Osteocyte (in vitro differentiated cells): Measurements from ENCODE around the gene GPR35. TPM values are rescaled to one million over a fixed set of nuclear protein-coding genes. Genes with fewer than 3 reads are reported as not detected.
"Not testable (repeated sequence)": the region's sequence is repeated elsewhere in the genome, so short reads cannot be mapped to it uniquely, and the experiment has no call there.

Source experiments
- DNase-seq: peaks from one replicate; pipeline ENCODE4 v3.0.0; 2021; ENCODE audit warnings: mixed read lengths; ENCODE audit not compliant: unreplicated experiment; ENCODE audit errors: extremely low spot score
- H3K27ac Mint-ChIP-seq: one replicate; pipeline ENCODE4 v1.8.0; 2021; ENCODE audit warnings: mild to moderate bottlenecking, mixed read lengths; ENCODE audit not compliant: unreplicated experiment
- H3K27me3 Mint-ChIP-seq: one replicate; pipeline ENCODE4 v1.8.0; 2021; ENCODE audit warnings: mixed read lengths; ENCODE audit not compliant: unreplicated experiment
- H3K36me3 Mint-ChIP-seq: one replicate; pipeline ENCODE4 v1.8.0; 2021; ENCODE audit warnings: mixed read lengths; ENCODE audit not compliant: unreplicated experiment
- H3K4me1 Mint-ChIP-seq: one replicate; pipeline ENCODE4 v1.8.0; 2021; ENCODE audit warnings: mixed read lengths; ENCODE audit not compliant: unreplicated experiment
- H3K4me3 Mint-ChIP-seq: one replicate; pipeline ENCODE4 v1.8.0; 2021; ENCODE audit warnings: mild to moderate bottlenecking, moderate library complexity, mixed read lengths; ENCODE audit not compliant: unreplicated experiment
- H3K9me3 Mint-ChIP-seq: one replicate; pipeline ENCODE4 v1.8.0; 2021; ENCODE audit warnings: mixed read lengths; ENCODE audit not compliant: unreplicated experiment
- CTCF ChIP-seq: fragments of 200-600 bp; sonication (generic); IDR thresholded peaks from 2 replicates; pipeline ENCODE4 v1.5.0; 2021; ENCODE audit warnings: antibody characterized with exemption, mild to moderate bottlenecking, moderate library complexity
- total RNA-seq: library from RNA; stranded (reverse); gene quantifications from 2 replicates; pipeline ENCODE4 v1.2.1, GENCODE V29; 2021

The GPR35 gene
- total RNA-seq, 1 donor from 2014 or later = 3.6 TPM

DNA sequence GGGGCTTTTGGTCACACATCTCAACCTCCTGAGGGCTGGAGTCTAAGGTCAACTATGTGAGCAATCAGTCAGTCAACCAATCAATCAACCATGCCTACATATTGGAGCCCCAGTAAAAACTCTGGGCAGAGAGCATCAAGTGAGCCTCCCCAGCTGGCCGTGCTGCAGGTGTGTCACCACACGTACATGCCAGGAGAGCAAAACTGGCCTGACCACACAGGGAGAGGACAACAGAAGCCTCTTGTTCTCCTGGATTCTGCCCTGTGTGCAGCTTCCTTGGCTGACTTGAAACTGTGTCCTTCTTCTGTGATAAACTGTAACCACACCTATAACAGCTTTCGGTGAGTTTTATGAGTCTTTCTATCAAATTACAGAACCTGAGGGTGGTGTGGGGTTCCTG, 25.9 kb downstream of the GPR35 start:
- Mint-ChIP-seq H3K4me3 (no peak overlapping the region), H3K27ac (no peak overlapping the region), H3K36me3 (no peaks in the 10 kb centered on the region), H3K4me1 (no peaks in the 10 kb centered on the region), H3K9me3 (no peaks in the 10 kb centered on the region), H3K27me3 (peaks cover 62% of the 10 kb centered on the region)
- TF ChIP-seq CTCF = no peak
- peak; percentile 19 for DNase-seq

DNA sequence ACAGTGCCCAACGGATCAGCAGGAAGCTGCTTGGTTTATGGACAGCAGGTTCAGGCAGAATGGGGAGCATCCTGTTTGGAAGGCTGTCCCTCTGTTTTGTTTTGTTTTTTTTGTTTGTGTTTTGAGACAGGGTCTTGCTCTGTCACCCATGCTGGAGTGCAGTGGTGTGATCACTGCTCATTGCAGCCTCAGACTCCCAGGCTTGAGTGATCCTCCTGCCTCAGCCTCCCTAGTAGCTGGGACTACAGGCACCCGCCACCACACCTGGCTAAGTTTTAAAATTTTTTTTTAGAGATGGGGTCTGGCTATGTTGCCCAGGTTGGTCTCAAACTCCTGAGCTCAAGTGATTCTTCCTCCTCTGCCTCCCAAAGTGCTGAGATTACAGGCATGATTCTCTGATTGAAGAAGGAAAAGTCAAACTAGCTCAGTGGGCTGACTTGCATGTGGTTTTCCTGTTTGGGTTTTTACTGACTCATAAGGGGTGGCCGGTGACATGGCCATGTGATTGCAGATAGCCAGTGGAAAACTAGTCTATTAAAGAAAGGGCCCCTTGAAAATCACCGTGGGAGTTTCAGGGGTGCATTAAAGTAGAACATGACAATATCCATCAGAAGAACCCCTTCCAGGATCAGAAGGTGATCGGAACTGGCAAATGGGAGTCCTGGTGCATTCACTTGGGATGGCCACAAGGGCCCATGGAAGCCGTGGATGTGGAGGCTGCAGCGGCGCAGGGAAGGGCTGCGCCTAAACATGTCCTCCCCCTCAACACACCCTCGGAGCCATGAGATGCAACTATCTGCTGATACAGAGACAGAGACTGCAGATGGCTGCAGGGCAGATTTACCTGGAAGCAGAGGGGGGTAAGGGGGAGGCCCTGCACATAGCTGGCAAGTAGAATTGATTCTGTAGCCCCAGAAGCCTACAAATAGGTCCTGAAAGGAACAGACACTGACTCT, 30.9 kb downstream of the GPR35 start:
- no peaks in the 10 kb centered on the region for H3K9me3 Mint-ChIP-seq
- no peaks in the 10 kb centered on the region for H3K36me3 Mint-ChIP-seq
- H3K4me3 Mint-ChIP-seq = no peak overlapping the region
- DNase-seq = no peak
- peaks cover 44% of the 10 kb centered on the region for H3K27me3 Mint-ChIP-seq
- H3K27ac Mint-ChIP-seq = no peak overlapping the region
- H3K4me1 Mint-ChIP-seq = no peaks in the 10 kb centered on the region
- no peak for TF ChIP-seq CTCF

- not testable (repeated sequence) for DNase-seq
These were observed 34.6 kb downstream of the GPR35 start for GRCh38 chr2:240659883-240660282.

GRCh38 chr2:240662681-240663080, 37.4 kb downstream of the GPR35 start:
- Mint-ChIP-seq H3K9me3 (peaks cover 8% of the 10 kb centered on the region), H3K36me3 (peaks cover 2% of the 10 kb centered on the region), H3K4me1 (no peaks in the 10 kb centered on the region), H3K27me3 (peaks cover 45% of the 10 kb centered on the region), H3K27ac (no peak overlapping the region), H3K4me3 (no peak overlapping the region)
- DNase-seq = peak; percentile 42
- TF ChIP-seq CTCF = no peak

More at GRCh38 chr2:240659883-240660282, 34.6 kb downstream of the GPR35 start:
- not testable (repeated sequence) for H3K27ac Mint-ChIP-seq, H3K4me1 Mint-ChIP-seq, H3K9me3 Mint-ChIP-seq, H3K36me3 Mint-ChIP-seq, H3K4me3 Mint-ChIP-seq
- H3K27me3 Mint-ChIP-seq = peaks cover 37% of the 10 kb centered on the region

GRCh38 chr2:240663546-240664190, 38.4 kb downstream of the GPR35 start:
- Mint-ChIP-seq H3K9me3 (peaks cover 8% of the 10 kb centered on the region), H3K4me1 (no peaks in the 10 kb centered on the region), H3K4me3 (no peak overlapping the region), H3K27me3 (peaks cover 53% of the 10 kb centered on the region), H3K36me3 (peaks cover 2% of the 10 kb centered on the region), H3K27ac (no peak overlapping the region)
- peak; percentile 18 for TF ChIP-seq CTCF
- DNase-seq = peak; percentile 68
